SH-SY5Y (cell line): ENCODE results near the gene FSTL5.

ENCODE experiments used
- GATA2 ChIP-seq: IDR thresholded peaks from 2 replicates; pipeline ENCODE4 v1.6.1; 2011; ENCODE audit warnings: mild to moderate bottlenecking, low read depth, low read length
- GATA3 ChIP-seq: IDR thresholded peaks from 2 replicates; pipeline ENCODE4 v1.6.1; 2011; ENCODE audit warnings: low read depth, mild to moderate bottlenecking, low read length, moderate library complexity

Gene FSTL5

GRCh38 chr4:161792991-161793390 lies 370.8 kb downstream of the FSTL5 start:
- no peak for TF ChIP-seq GATA3
- no peak for TF ChIP-seq GATA2

GRCh38 chr4:161791796-161792556 lies 371.8 kb downstream of the FSTL5 start:
- TF ChIP-seq GATA2 (no peak), GATA3 (no peak)

GRCh38 chr4:161767116-161767515 lies 396.7 kb downstream of the FSTL5 start:
- TF ChIP-seq GATA2 (no peak), GATA3 (no peak)

GRCh38 chr4:161762796-161763195 lies 401.0 kb downstream of the FSTL5 start:
- TF ChIP-seq GATA2: no peak
- no peak for TF ChIP-seq GATA3

- TF ChIP-seq GATA2: no peak
- no peak for TF ChIP-seq GATA3
Observed at GRCh38 chr4:161760008-161760407, 403.8 kb downstream of the FSTL5 start.

- no peak for TF ChIP-seq GATA3
- no peak for TF ChIP-seq GATA2
Observed at GRCh38 chr4:161728929-161729328, 434.9 kb downstream of the FSTL5 start.

GRCh38 chr4:161721947-161722346 lies 441.9 kb downstream of the FSTL5 start:
- TF ChIP-seq GATA2: no peak
- no peak for TF ChIP-seq GATA3

- no peak for TF ChIP-seq GATA2
- no peak for TF ChIP-seq GATA3
Observed at GRCh38 chr4:161717084-161717483, 446.7 kb downstream of the FSTL5 start.

GRCh38 chr4:161714931-161715330 lies 448.9 kb downstream of the FSTL5 start:
- TF ChIP-seq GATA2 (no peak), GATA3 (no peak)

- TF ChIP-seq GATA3 (no peak), GATA2 (no peak)
Observed at GRCh38 chr4:161714022-161714751, 449.6 kb downstream of the FSTL5 start.

- TF ChIP-seq GATA2: no peak
- no peak for TF ChIP-seq GATA3
Observed at GRCh38 chr4:161704653-161705052, 459.1 kb downstream of the FSTL5 start.

- no peak for TF ChIP-seq GATA2
- TF ChIP-seq GATA3: no peak
Observed at GRCh38 chr4:161704040-161704439, 459.8 kb downstream of the FSTL5 start.

- no peak for TF ChIP-seq GATA2
- no peak for TF ChIP-seq GATA3
Observed at GRCh38 chr4:161702287-161702686, 461.5 kb downstream of the FSTL5 start.

GRCh38 chr4:161696944-161697343 lies 466.9 kb downstream of the FSTL5 start:
- TF ChIP-seq GATA2: no peak
- TF ChIP-seq GATA3: no peak

- TF ChIP-seq GATA2 (no peak), GATA3 (no peak)
Observed at GRCh38 chr4:161680146-161680545, 483.7 kb downstream of the FSTL5 start.
